Calu3 (cell line): Measurements from ENCODE around the gene WNK2. TPM values are rescaled to one million over a fixed set of nuclear protein-coding genes. Genes with fewer than 3 reads are reported as not detected.

Experiments used
- BruUV-seq: library from RNA; stranded (reverse); fragments of 400-500 nt; replicated peaks from 2 replicates; lab custom pipeline; 2021; lab: Mats Ljungman, UMichigan
- CTCF ChIA-PET: fragments of 300-600 bp; sonication (Branson Sonifier 250); formaldehyde crosslinking; loops from one replicate; lab custom pipeline; 2022; ENCODE audit warnings: antibody characterized with exemption; lab: Charles Lee
- DNase-seq: peaks from one replicate; pipeline ENCODE4 v3.0.0; 2022
- H3K27ac Mint-ChIP-seq: one replicate; pipeline ENCODE4 v1.8.0; 2022; ENCODE audit warnings: mixed read lengths; ENCODE audit not compliant: unreplicated experiment
- H3K27me3 Mint-ChIP-seq: one replicate; pipeline ENCODE4 v1.8.0; 2022; ENCODE audit warnings: mixed read lengths; ENCODE audit not compliant: unreplicated experiment
- H3K36me3 Mint-ChIP-seq: one replicate; pipeline ENCODE4 v1.8.0; 2022; ENCODE audit warnings: mild to moderate bottlenecking, moderate library complexity, mixed read lengths; ENCODE audit not compliant: insufficient read depth, unreplicated experiment
- H3K4me1 Mint-ChIP-seq: one replicate; pipeline ENCODE4 v1.8.0; 2022; ENCODE audit warnings: mild to moderate bottlenecking, low read depth, mixed read lengths; ENCODE audit not compliant: unreplicated experiment
- H3K4me3 Mint-ChIP-seq: one replicate; pipeline ENCODE4 v1.8.0; 2022; ENCODE audit warnings: mild to moderate bottlenecking, low read depth, moderate library complexity, mixed read lengths; ENCODE audit not compliant: unreplicated experiment
- H3K9me3 Mint-ChIP-seq: one replicate; pipeline ENCODE4 v1.8.0; 2022; ENCODE audit warnings: low read depth, mixed read lengths; ENCODE audit not compliant: unreplicated experiment
- CTCF ChIP-seq: fragments of 200-600 bp; IDR thresholded peaks from one replicate; pipeline ENCODE4 v1.8.0; 2022; ENCODE audit warnings: antibody characterized with exemption; ENCODE audit not compliant: unreplicated experiment
- intact Hi-C: fragments of 100-400 bp; cut with micrococcal nuclease; formaldehyde crosslinking; loops from one replicate; pipeline ENCODE4 v1.10.0; 2022; ENCODE audit not compliant: unreplicated experiment
- total RNA-seq: library from RNA; stranded (reverse); gene quantifications from 2 replicates; pipeline ENCODE4 v1.2.3, GENCODE V29; 2022

WNK2 gene
- total RNA-seq, 1 experiment from 2014 or later: 85.7 TPM

- CTCF ChIA-PET: no interaction called here
- DNase-seq: no peak
- peaks cover 14% of the 10 kb centered on the region for H3K4me1 Mint-ChIP-seq
- no peak for TF ChIP-seq CTCF
- H3K27me3 Mint-ChIP-seq: no peaks in the 10 kb centered on the region
- no TSS peak for BruUV-seq
- H3K9me3 Mint-ChIP-seq: peaks cover 7% of the 10 kb centered on the region
- intact Hi-C loops: no loop called here
- no peak overlapping the region for H3K27ac Mint-ChIP-seq
- no peak overlapping the region for H3K4me3 Mint-ChIP-seq
- peaks cover 10% of the 10 kb centered on the region for H3K36me3 Mint-ChIP-seq
These were observed 26.5 kb downstream of the WNK2 start for GRCh38 chr9:93210324-93210973.

- peaks cover 9% of the 10 kb centered on the region for H3K9me3 Mint-ChIP-seq
- no peak for TF ChIP-seq CTCF
- BruUV-seq: no TSS peak
- CTCF ChIA-PET: no interaction called here
- H3K4me1 Mint-ChIP-seq: peaks cover 21% of the 10 kb centered on the region
- H3K27ac Mint-ChIP-seq: no peak overlapping the region
- peaks cover 6% of the 10 kb centered on the region for H3K36me3 Mint-ChIP-seq
- no peak overlapping the region for H3K4me3 Mint-ChIP-seq
- no peaks in the 10 kb centered on the region for H3K27me3 Mint-ChIP-seq
- DNase-seq: no peak
- intact Hi-C loops: no loop called here
These were observed 27.2 kb downstream of the WNK2 start for GRCh38 chr9:93210974-93211653.

DNA sequence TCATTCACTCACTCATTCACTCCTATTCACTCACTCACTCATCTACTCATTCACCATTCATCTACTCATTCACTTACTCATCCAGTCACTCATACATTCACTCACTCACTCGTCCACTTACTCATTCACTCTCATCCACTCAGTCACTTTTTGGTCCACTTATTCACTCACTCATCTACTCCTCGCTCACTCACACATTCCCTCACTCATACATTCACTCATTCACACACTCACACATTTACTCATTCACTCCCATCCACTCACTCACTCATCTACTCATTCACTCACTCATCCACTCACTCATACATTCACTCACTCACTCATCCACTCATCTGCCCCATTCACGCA lies 27.7 kb downstream of the WNK2 start:
- H3K9me3 Mint-ChIP-seq: peaks cover 9% of the 10 kb centered on the region
- no TSS peak for BruUV-seq
- no peak for TF ChIP-seq CTCF

GRCh38 chr9:93212409-93212808 lies 28.5 kb downstream of the WNK2 start:
- no peak overlapping the region for H3K27ac Mint-ChIP-seq
- no peak overlapping the region for H3K4me3 Mint-ChIP-seq
- no peak for TF ChIP-seq CTCF
- H3K27me3 Mint-ChIP-seq: no peaks in the 10 kb centered on the region
- H3K9me3 Mint-ChIP-seq: peaks cover 9% of the 10 kb centered on the region
- CTCF ChIA-PET: no interaction called here
- peaks cover 21% of the 10 kb centered on the region for H3K4me1 Mint-ChIP-seq
- BruUV-seq: no TSS peak
- DNase-seq: no peak
- intact Hi-C loops: no loop called here
- peaks cover 6% of the 10 kb centered on the region for H3K36me3 Mint-ChIP-seq

More for the DNA sequence above, 27.7 kb downstream of the WNK2 start:
- no peak for DNase-seq
- H3K27ac Mint-ChIP-seq: no peak overlapping the region
- H3K36me3 Mint-ChIP-seq: peaks cover 6% of the 10 kb centered on the region
- intact Hi-C loops: no loop called here
- H3K4me3 Mint-ChIP-seq: no peak overlapping the region
- CTCF ChIA-PET: no interaction called here
- H3K27me3 Mint-ChIP-seq: no peaks in the 10 kb centered on the region
- peaks cover 21% of the 10 kb centered on the region for H3K4me1 Mint-ChIP-seq
